ENCODE results near the gene ADAMTS19.

DNA sequence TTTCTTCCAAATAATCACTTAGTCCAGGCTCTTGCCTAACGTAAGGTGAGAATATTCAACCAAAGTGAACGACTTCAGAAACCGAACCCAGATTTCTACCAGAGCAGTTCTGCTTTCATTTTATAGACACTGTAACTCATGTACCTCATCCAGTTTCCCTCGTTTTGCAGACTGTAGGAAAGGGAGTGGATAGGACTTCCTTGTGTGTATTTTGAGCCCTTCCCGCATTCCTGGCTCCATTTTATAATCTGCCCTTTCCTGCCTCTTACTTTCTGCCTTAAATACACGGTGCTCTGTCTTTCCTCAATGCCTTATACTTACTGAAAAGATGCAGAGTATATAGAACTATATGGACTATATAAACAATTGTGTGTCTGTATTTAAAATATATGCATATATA is 308.6 kb downstream of the ADAMTS19 start:
- no peak for TF ChIP-seq CREB1 (IDR thresholded peaks at IDR 0.05; ENCODE audit: low read depth)
- no peak for TF ChIP-seq YY1 (IDR thresholded peaks at IDR 0.05; ENCODE audit: low read depth)
- no peak for TF ChIP-seq CEBPB (IDR thresholded peaks at IDR 0.05)
